ENCODE data around the gene IL16.
A peak's percentile ranks its signal among the peaks of the same experiment; 100 is the strongest.

The IL16 gene

GRCh38 chr15:81294516-81294880, 97.8 kb downstream of the IL16 start:
- TF ChIP-seq TAF1 (IDR thresholded peaks at IDR 0.05; ENCODE audit: borderline replicate concordance, insufficient read depth, low read length) (no peak), POLR2AphosphoS5 (IDR thresholded peaks at IDR 0.05; ENCODE audit: low read depth, low read length) (no peak), FOXP2 (optimal IDR thresholded peaks at IDR 0.05; ENCODE audit: borderline replicate concordance, extremely low read depth, extremely low read length, insufficient read depth) (no peak), REST (IDR thresholded peaks at IDR 0.05; ENCODE audit: insufficient read depth in 1 of 2, low read depth in 2 of 2, low read length in 2 of 2) (no peak), SIN3A (IDR thresholded peaks at IDR 0.05; ENCODE audit: borderline replicate concordance, insufficient read depth, low read length) (no peak)

- TF ChIP-seq FOXP2 (optimal IDR thresholded peaks at IDR 0.05; ENCODE audit: borderline replicate concordance, extremely low read depth, extremely low read length, insufficient read depth) (no peak), POLR2AphosphoS5 (IDR thresholded peaks at IDR 0.05; ENCODE audit: low read depth, low read length) (no peak), SIN3A (IDR thresholded peaks at IDR 0.05; ENCODE audit: borderline replicate concordance, insufficient read depth, low read length) (no peak), TAF1 (IDR thresholded peaks at IDR 0.05; ENCODE audit: borderline replicate concordance, insufficient read depth, low read length) (no peak), REST (IDR thresholded peaks at IDR 0.05; ENCODE audit: insufficient read depth in 1 of 2, low read depth in 2 of 2, low read length in 2 of 2) (no peak)
Measured at GRCh38 chr15:81295486-81296121, 98.9 kb downstream of the IL16 start.

DNA sequence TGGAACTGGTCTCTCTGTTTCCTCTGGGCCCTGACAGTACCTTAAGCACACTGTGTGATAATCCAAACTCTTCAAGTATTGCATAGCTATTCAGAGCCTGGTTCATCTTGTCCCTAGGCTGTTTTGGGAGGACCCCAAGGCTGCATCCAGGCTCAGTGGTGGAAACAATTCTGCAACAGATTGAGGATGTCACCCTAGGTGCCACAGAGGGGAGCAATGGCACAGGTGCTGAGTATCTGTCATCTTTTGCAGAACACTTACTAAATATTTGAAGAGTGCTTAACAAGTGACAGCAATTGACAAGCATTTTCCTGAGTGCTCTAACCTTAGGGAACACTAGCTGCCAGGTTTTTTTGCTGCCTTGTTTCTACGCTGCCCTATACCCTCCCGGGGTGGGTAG, 99.5 kb downstream of the IL16 start:
- TF ChIP-seq FOXP2 (optimal IDR thresholded peaks at IDR 0.05; ENCODE audit: borderline replicate concordance, extremely low read depth, extremely low read length, insufficient read depth) (no peak), REST (IDR thresholded peaks at IDR 0.05; ENCODE audit: insufficient read depth in 1 of 2, low read depth in 2 of 2, low read length in 2 of 2) (no peak), SIN3A (IDR thresholded peaks at IDR 0.05; ENCODE audit: borderline replicate concordance, insufficient read depth, low read length) (no peak), TAF1 (IDR thresholded peaks at IDR 0.05; ENCODE audit: borderline replicate concordance, insufficient read depth, low read length) (no peak), POLR2AphosphoS5 (IDR thresholded peaks at IDR 0.05; ENCODE audit: low read depth, low read length) (no peak)

DNA sequence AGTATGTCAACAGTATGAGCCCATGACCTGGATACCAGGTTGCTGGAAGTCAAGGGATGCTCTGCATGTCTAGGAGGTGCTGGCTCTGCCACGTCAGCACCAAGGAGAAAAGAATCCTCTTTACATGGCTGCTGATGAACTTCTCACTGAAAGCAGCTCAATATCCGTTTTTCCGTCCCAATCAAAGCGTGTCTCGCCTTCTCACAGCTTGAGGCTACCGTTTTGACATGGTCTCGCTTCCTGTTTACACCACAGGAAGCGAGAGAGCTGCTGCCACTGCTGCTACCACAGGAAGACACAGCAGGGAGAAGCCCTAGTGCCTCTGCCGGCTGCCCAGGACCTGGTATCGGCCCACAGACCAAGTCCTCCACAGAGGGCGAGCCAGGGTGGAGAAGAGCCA, 100.0 kb downstream of the IL16 start:
- TF ChIP-seq POLR2AphosphoS5 (IDR thresholded peaks at IDR 0.05; ENCODE audit: low read depth, low read length), result no peak
- peak; percentile 96 for TF ChIP-seq FOXP2 (optimal IDR thresholded peaks at IDR 0.05; ENCODE audit: borderline replicate concordance, extremely low read depth, extremely low read length, insufficient read depth)

DNA sequence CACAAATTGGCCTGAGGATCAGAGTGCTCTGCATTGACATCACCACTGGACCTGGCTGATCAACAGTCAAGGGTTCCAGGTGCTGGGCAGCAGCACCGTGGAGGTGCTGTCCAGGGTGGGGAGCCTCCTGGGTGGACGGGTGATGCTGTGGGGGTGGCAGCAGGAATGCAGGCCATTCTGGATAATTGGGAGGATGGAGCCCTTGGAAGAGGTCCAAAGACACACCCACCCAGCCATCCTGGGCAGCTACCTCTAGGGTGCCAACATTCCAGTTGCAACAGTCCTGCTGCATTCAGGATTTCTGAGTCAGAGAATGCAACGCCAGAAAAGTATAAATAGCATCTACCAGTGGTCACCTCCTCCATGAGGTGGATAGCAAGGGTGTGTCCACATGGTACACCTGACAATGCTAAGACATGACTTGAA, 100.5 kb downstream of the IL16 start:
- no peak for TF ChIP-seq TAF1 (IDR thresholded peaks at IDR 0.05; ENCODE audit: borderline replicate concordance, insufficient read depth, low read length)
- TF ChIP-seq REST (IDR thresholded peaks at IDR 0.05; ENCODE audit: insufficient read depth in 1 of 2, low read depth in 2 of 2, low read length in 2 of 2), result peak in 1 of 2 experiments; percentile 79; a peak in 2 of 4 replicates
